GM21390 (cell line): ENCODE measurements around the gene ITPR2.

ENCODE experiments used
- ATAC-seq: cut with Tn5 transposase; IDR thresholded peaks from one replicate; pipeline ENCODE4 v1.9.1; 2021; ENCODE audit not compliant: unreplicated experiment

The ITPR2 gene

GRCh38 chr12:26535826-26536225 lies 297.2 kb downstream of the ITPR2 start:
- no peak for ATAC-seq

GRCh38 chr12:26534071-26534470 lies 298.9 kb downstream of the ITPR2 start:
- no peak for ATAC-seq

- ATAC-seq, result no peak
Observed at GRCh38 chr12:26533211-26533610, 299.8 kb downstream of the ITPR2 start.

GRCh38 chr12:26530461-26530860 lies 302.5 kb downstream of the ITPR2 start:
- no peak for ATAC-seq

- ATAC-seq, result no peak
Observed at GRCh38 chr12:26528943-26529342, 304.1 kb downstream of the ITPR2 start.

GRCh38 chr12:26527682-26528081 lies 305.3 kb downstream of the ITPR2 start:
- ATAC-seq, result no peak

GRCh38 chr12:26524862-26525465 lies 308.0 kb downstream of the ITPR2 start:
- no peak for ATAC-seq

- ATAC-seq, result no peak
Observed at GRCh38 chr12:26523708-26524150, 309.3 kb downstream of the ITPR2 start.

GRCh38 chr12:26520869-26521268 lies 312.1 kb downstream of the ITPR2 start:
- no peak for ATAC-seq

GRCh38 chr12:26520109-26520508 lies 312.9 kb downstream of the ITPR2 start:
- ATAC-seq, result no peak

GRCh38 chr12:26519462-26519861 lies 313.5 kb downstream of the ITPR2 start:
- ATAC-seq, result no peak

GRCh38 chr12:26517320-26517719 lies 315.7 kb downstream of the ITPR2 start:
- ATAC-seq, result peak; percentile 75

GRCh38 chr12:26514364-26514763 lies 318.6 kb downstream of the ITPR2 start:
- ATAC-seq, result no peak

- no peak for ATAC-seq
Observed at GRCh38 chr12:26513363-26514043, 319.5 kb downstream of the ITPR2 start.

GRCh38 chr12:26512213-26512612 lies 320.8 kb downstream of the ITPR2 start:
- no peak for ATAC-seq

GRCh38 chr12:26510354-26510674 lies 322.7 kb downstream of the ITPR2 start:
- no peak for ATAC-seq

GRCh38 chr12:26507613-26508012 lies 325.4 kb downstream of the ITPR2 start:
- no peak for ATAC-seq

- no peak for ATAC-seq
Observed at GRCh38 chr12:26499979-26500640, 332.9 kb downstream of the ITPR2 start.

GRCh38 chr12:26496170-26496569 lies 336.8 kb downstream of the ITPR2 start:
- no peak for ATAC-seq

- no peak for ATAC-seq
Observed at GRCh38 chr12:26493656-26494055, 339.3 kb downstream of the ITPR2 start.

- ATAC-seq, result no peak
Observed at GRCh38 chr12:26492406-26492805, 340.6 kb downstream of the ITPR2 start.

GRCh38 chr12:26489908-26490307 lies 343.1 kb downstream of the ITPR2 start:
- ATAC-seq, result no peak
